K562 (cell line): ENCODE results near the gene HINT3. TPM values are rescaled to one million over a fixed set of nuclear protein-coding genes. Genes with fewer than 3 reads are reported as not detected.

Source experiments
- ARID1B ChIP-seq: fragments of 450-650 bp; IDR thresholded peaks from 2 replicates; pipeline ENCODE4 v1.6.1; 2016; ENCODE audit warnings: antibody characterized with exemption, mild to moderate bottlenecking, inconsistent platforms
- FOXJ2 ChIP-seq: fragments of 200-800 bp; sonication (Bioruptor generic); IDR thresholded peaks from 2 replicates; pipeline ENCODE4 v1.6.1; 2016; ENCODE audit warnings: missing genetic modification characterization, missing compliant biosample characterization
- MAFK ChIP-seq: IDR thresholded peaks from 2 replicates; pipeline ENCODE4 v1.6.1; 2011; ENCODE audit warnings: low read length, improper control_type of control experiment
- NCOA2 ChIP-seq, 2 experiments: fragments of 450-650 bp; IDR thresholded peaks; 2 replicates each; pipeline ENCODE4 v1.6.1; 2018; ENCODE audit warnings: mild to moderate bottlenecking in 2 of 2, moderate library complexity in 1 of 2; ENCODE audit not compliant: partially characterized antibody in 2 of 2
- NFIC ChIP-seq: fragments of 450-650 bp; IDR thresholded peaks from 2 replicates; pipeline ENCODE4 v1.6.1; 2017; ENCODE audit warnings: mild to moderate bottlenecking, inconsistent platforms
- NUFIP1 ChIP-seq: fragments of 450-650 bp; IDR thresholded peaks from 2 replicates; pipeline ENCODE4 v1.6.1; 2018; ENCODE audit not compliant: partially characterized antibody
- POLR2A ChIP-seq: fragments of 450-650 bp; conservative IDR thresholded peaks from 2 replicates; pipeline ENCODE4 v1.6.1; 2016
- SPI1 ChIP-seq: IDR thresholded peaks from 2 replicates; pipeline ENCODE4 v1.6.1; 2011; ENCODE audit warnings: low read depth, low read length, control low read depth, borderline replicate concordance
- ZNF146 ChIP-seq: IDR thresholded peaks from one replicate; pipeline ENCODE4 v1.6.1; 2018; ENCODE audit warnings: missing compliant biosample characterization; ENCODE audit not compliant: unreplicated experiment
- ZNF584 ChIP-seq: fragments of 200-800 bp; sonication (Bioruptor generic); IDR thresholded peaks from 2 replicates; pipeline ENCODE4 v1.6.1; 2016; ENCODE audit warnings: low read depth, mild to moderate bottlenecking, missing genetic modification characterization, missing compliant biosample characterization
- ZSCAN29 ChIP-seq: fragments of 450-650 bp; IDR thresholded peaks from 2 replicates; pipeline ENCODE4 v1.6.1; 2017
- polyA plus RNA-seq, 8 experiments: library from polyadenylated mRNA; depleted of rRNA in 4 of 8; stranded (reverse) in 5 of 8; unstranded in 3 of 8; fragments of >200 nt; fragmentation: Nextera tagmentation in 2 of 8; fragmentation: Illumina TruSeq in 1 of 8; extraction: Ambion mirVana in 2 of 8; extraction: Trizol in 1 of 8; gene quantifications; 2 replicates each; pipeline versions ENCODE4 v1.2.1 to v1.2.3, GENCODE V29; 2011 to 2014; ENCODE audit warnings: inconsistent platforms in 1 of 8, missing spikeins in 1 of 8
- total RNA-seq, 7 experiments: library from RNA; depleted of rRNA in 6 of 7; stranded (reverse); fragments of >200 nt in 6 of 7; fragmentation: Illumina TruSeq in 2 of 7; extraction: Trizol in 2 of 7; gene quantifications; 2 replicates each; pipeline versions ENCODE4 v1.2.1 to v1.2.3, GENCODE V29; 2011 to 2021; ENCODE audit warnings: low replicate concordance in 1 of 7
- TF ChIP-seq, protein P1 (sequence below): sonication (generic); formaldehyde crosslinking; IDR thresholded peaks from 2 replicates; pipeline ENCODE4 v1.8.0; 2023; ENCODE audit warnings: mild to moderate bottlenecking, missing genetic modification reagents
- TF ChIP-seq, protein P2 (sequence below): fragments of 250-450 bp; sonication (Bioruptor Pico); IDR thresholded peaks from 2 replicates; pipeline ENCODE4 v1.9.0; 2021; ENCODE audit warnings: mild to moderate bottlenecking
- TF ChIP-seq, protein P3 (sequence below): sonication (generic); formaldehyde crosslinking; IDR thresholded peaks from 2 replicates; pipeline ENCODE4 v1.8.1; 2023; ENCODE audit warnings: mild to moderate bottlenecking, missing genetic modification reagents
- TF ChIP-seq, protein P4 (sequence below): fragments of 450-650 bp; formaldehyde crosslinking; IDR thresholded peaks from 2 replicates; pipeline ENCODE4 v1.4.0; 2022; ENCODE audit warnings: mild to moderate bottlenecking, moderate library complexity
- TF ChIP-seq, protein P5 (sequence below): fragments of 450-650 bp; formaldehyde crosslinking; IDR thresholded peaks from 2 replicates; pipeline ENCODE4 v1.4.0; 2020; ENCODE audit warnings: mild to moderate bottlenecking, moderate library complexity
- TF ChIP-seq, protein P6 (sequence below): fragments of 250-450 bp; sonication (Bioruptor Pico); IDR thresholded peaks from 2 replicates; pipeline ENCODE4 v1.5.0; 2020; ENCODE audit warnings: mild to moderate bottlenecking, borderline replicate concordance

The HINT3 gene
- total and polyA plus RNA-seq, 9 of the 15 experiments (the other 6 are each of a cell fraction or from before 2014, with no cell fraction given): 1.4 to 16.6 (median 10.8) TPM

DNA sequence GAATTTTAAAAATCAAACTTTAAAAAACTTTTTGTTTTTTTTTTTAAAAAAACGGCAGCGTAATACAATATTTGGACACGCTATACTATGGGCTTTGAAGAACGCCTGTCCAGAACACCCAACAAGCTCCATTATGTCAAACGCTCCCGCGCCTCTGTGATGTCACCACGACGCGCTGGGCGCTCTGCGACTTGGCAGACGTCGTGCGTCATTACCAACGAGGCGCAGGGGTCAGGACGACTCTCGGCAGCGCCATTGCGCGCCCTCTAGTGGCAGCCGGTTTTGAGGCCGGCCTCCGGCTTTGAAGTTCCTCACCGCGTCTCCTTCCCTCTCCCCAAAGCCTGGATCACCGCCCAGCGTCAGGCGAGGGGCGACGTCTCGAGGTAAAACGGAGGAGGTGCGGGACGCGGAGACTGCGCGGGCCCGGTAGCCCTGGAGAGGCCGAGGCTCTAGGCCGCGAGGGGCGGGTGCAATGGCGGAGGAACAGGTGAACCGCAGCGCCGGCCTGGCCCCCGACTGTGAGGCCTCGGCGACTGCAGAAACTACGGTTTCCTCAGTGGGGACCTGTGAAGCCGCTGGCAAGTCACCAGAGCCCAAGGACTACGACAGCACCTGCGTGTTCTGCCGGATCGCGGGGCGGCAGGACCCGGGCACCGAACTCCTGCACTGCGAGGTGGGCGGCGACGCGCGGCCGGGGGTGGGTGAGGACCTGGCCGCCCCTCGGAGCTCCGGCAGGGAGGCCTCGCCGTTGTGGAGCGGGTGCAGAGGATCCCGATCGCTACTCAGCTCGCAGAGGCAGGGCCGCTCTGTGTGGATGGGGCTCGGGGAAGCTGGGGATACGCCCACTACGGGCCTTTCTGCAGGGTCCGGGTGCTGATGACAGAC is at the start of gene HINT3 (continued):
- TF ChIP-seq, protein P1, sequence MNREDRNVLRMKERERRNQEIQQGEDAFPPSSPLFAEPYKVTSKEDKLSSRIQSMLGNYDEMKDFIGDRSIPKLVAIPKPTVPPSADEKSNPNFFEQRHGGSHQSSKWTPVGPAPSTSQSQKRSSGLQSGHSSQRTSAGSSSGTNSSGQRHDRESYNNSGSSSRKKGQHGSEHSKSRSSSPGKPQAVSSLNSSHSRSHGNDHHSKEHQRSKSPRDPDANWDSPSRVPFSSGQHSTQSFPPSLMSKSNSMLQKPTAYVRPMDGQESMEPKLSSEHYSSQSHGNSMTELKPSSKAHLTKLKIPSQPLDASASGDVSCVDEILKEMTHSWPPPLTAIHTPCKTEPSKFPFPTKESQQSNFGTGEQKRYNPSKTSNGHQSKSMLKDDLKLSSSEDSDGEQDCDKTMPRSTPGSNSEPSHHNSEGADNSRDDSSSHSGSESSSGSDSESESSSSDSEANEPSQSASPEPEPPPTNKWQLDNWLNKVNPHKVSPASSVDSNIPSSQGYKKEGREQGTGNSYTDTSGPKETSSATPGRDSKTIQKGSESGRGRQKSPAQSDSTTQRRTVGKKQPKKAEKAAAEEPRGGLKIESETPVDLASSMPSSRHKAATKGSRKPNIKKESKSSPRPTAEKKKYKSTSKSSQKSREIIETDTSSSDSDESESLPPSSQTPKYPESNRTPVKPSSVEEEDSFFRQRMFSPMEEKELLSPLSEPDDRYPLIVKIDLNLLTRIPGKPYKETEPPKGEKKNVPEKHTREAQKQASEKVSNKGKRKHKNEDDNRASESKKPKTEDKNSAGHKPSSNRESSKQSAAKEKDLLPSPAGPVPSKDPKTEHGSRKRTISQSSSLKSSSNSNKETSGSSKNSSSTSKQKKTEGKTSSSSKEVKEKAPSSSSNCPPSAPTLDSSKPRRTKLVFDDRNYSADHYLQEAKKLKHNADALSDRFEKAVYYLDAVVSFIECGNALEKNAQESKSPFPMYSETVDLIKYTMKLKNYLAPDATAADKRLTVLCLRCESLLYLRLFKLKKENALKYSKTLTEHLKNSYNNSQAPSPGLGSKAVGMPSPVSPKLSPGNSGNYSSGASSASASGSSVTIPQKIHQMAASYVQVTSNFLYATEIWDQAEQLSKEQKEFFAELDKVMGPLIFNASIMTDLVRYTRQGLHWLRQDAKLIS (CRISPR knock-in tag): peak; percentile 95
- TF ChIP-seq MAFK (0 out of 2 replicates have a peak, but pooled peaks have one; percentile 28), NFIC (peak; percentile 57), NCOA2 (IDR thresholded peaks at IDR 0.05; ENCODE audit: partially characterized antibody in 2 of 2) (no peak), FOXJ2 (tag) (0 out of 2 replicates have a peak, but pooled peaks have one; percentile 58), ARID1B (peak; percentile 59), NUFIP1 (peak; percentile 35), ZSCAN29 (no peak), ZNF584 (CRISPR knock-in tag) (peak; percentile 67; the same call in 1 of the 2 replicates), ZNF146 (CRISPR knock-in tag) (no peak), POLR2A (peak; percentile 75), SPI1 (peak; percentile 56; the same call in 1 of the 2 replicates)
- TF ChIP-seq, protein P2, sequence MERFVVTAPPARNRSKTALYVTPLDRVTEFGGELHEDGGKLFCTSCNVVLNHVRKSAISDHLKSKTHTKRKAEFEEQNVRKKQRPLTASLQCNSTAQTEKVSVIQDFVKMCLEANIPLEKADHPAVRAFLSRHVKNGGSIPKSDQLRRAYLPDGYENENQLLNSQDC (CRISPR knock-in tag): no peak
- TF ChIP-seq, protein P3, sequence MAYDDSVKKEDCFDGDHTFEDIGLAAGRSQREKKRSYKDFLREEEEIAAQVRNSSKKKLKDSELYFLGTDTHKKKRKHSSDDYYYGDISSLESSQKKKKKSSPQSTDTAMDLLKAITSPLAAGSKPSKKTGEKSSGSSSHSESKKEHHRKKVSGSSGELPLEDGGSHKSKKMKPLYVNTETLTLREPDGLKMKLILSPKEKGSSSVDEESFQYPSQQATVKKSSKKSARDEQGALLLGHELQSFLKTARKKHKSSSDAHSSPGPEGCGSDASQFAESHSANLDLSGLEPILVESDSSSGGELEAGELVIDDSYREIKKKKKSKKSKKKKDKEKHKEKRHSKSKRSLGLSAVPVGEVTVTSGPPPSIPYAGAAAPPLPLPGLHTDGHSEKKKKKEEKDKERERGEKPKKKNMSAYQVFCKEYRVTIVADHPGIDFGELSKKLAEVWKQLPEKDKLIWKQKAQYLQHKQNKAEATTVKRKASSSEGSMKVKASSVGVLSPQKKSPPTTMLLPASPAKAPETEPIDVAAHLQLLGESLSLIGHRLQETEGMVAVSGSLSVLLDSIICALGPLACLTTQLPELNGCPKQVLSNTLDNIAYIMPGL: peak; percentile 96
- TF ChIP-seq, protein P4, sequence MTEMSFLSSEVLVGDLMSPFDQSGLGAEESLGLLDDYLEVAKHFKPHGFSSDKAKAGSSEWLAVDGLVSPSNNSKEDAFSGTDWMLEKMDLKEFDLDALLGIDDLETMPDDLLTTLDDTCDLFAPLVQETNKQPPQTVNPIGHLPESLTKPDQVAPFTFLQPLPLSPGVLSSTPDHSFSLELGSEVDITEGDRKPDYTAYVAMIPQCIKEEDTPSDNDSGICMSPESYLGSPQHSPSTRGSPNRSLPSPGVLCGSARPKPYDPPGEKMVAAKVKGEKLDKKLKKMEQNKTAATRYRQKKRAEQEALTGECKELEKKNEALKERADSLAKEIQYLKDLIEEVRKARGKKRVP (CRISPR knock-in tag): no peak
- TF ChIP-seq, protein P5, sequence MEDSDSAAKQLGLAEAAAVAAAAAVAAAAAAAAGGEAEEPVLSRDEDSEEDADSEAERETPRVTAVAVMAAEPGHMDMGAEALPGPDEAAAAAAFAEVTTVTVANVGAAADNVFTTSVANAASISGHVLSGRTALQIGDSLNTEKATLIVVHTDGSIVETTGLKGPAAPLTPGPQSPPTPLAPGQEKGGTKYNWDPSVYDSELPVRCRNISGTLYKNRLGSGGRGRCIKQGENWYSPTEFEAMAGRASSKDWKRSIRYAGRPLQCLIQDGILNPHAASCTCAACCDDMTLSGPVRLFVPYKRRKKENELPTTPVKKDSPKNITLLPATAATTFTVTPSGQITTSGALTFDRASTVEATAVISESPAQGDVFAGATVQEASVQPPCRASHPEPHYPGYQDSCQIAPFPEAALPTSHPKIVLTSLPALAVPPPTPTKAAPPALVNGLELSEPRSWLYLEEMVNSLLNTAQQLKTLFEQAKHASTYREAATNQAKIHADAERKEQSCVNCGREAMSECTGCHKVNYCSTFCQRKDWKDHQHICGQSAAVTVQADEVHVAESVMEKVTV (CRISPR knock-in tag): peak; percentile 89
- TF ChIP-seq, protein P6, sequence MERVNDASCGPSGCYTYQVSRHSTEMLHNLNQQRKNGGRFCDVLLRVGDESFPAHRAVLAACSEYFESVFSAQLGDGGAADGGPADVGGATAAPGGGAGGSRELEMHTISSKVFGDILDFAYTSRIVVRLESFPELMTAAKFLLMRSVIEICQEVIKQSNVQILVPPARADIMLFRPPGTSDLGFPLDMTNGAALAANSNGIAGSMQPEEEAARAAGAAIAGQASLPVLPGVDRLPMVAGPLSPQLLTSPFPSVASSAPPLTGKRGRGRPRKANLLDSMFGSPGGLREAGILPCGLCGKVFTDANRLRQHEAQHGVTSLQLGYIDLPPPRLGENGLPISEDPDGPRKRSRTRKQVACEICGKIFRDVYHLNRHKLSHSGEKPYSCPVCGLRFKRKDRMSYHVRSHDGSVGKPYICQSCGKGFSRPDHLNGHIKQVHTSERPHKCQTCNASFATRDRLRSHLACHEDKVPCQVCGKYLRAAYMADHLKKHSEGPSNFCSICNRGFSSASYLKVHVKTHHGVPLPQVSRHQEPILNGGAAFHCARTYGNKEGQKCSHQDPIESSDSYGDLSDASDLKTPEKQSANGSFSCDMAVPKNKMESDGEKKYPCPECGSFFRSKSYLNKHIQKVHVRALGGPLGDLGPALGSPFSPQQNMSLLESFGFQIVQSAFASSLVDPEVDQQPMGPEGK (CRISPR knock-in tag): no peak
